K562 (cell line): ENCODE results near the gene UNC119B. TPM values are rescaled to one million over a fixed set of nuclear protein-coding genes. Genes with fewer than 3 reads are reported as not detected.

Experiments
- HNRNPUL1 ChIP-seq: fragments of 200-400 bp; formaldehyde crosslinking; IDR thresholded peaks from 2 replicates; pipeline ENCODE4 v1.6.1; 2017; ENCODE audit warnings: low read length
- MTA2 ChIP-seq: fragments of 450-650 bp; IDR thresholded peaks from 2 replicates; pipeline ENCODE4 v1.6.1; 2016; ENCODE audit warnings: low read depth
- NFYB ChIP-seq: IDR thresholded peaks from 2 replicates; pipeline ENCODE4 v1.6.1; 2011; ENCODE audit warnings: mild to moderate bottlenecking, moderate library complexity; ENCODE audit not compliant: insufficient read length; ENCODE audit errors: extremely low read depth
- ZNF318 ChIP-seq, 2 experiments: fragments of 450-650 bp; IDR thresholded peaks; 2 replicates each; pipeline ENCODE4 v1.6.1; 2016; ENCODE audit warnings: mild to moderate bottlenecking in 2 of 2, borderline replicate concordance in 1 of 2, low read depth in 1 of 2, moderate library complexity in 1 of 2
- polyA plus RNA-seq, 8 experiments: library from polyadenylated mRNA; depleted of rRNA in 4 of 8; stranded (reverse) in 5 of 8; unstranded in 3 of 8; fragments of >200 nt; fragmentation: Nextera tagmentation in 2 of 8; fragmentation: Illumina TruSeq in 1 of 8; extraction: Ambion mirVana in 2 of 8; extraction: Trizol in 1 of 8; gene quantifications; 2 replicates each; pipeline versions ENCODE4 v1.2.1 to v1.2.3, GENCODE V29; 2011 to 2014; ENCODE audit warnings: inconsistent platforms in 1 of 8, missing spikeins in 1 of 8
- total RNA-seq, 7 experiments: library from RNA; depleted of rRNA in 6 of 7; stranded (reverse); fragments of >200 nt in 6 of 7; fragmentation: Illumina TruSeq in 2 of 7; extraction: Trizol in 2 of 7; gene quantifications; 2 replicates each; pipeline versions ENCODE4 v1.2.1 to v1.2.3, GENCODE V29; 2011 to 2021; ENCODE audit warnings: low replicate concordance in 1 of 7

Gene UNC119B
- total and polyA plus RNA-seq, 9 of the 15 experiments (the other 6 are each of a cell fraction or from before 2014, with no cell fraction given) = 4.0 to 34.5 (median 15.1) TPM

GRCh38 chr12:120668091-120668867 lies 42.0 kb upstream of the UNC119B start (continued):
- TF ChIP-seq HNRNPUL1 (no peak), ZNF318 (IDR thresholded peaks at IDR 0.05; ENCODE audit: borderline replicate concordance in 1 of 2, low read depth in 1 of 2) (no peak), MTA2 (no peak), NFYB (no peak)
